ENCODE measurements around the gene SLC17A9. TPM values are rescaled to one million over a fixed set of nuclear protein-coding genes. Genes with fewer than 3 reads are reported as not detected.

Gene SLC17A9
- total and polyA plus RNA-seq, 7 donors, result 0.32 to 1.0 (median 0.88) TPM

GRCh38 chr20:62923669-62924441 lies 28.7 kb upstream of the SLC17A9 start:
- peak overlapping the region; percentile 97 for H3K27ac ChIP-seq
- TF ChIP-seq CTCF (IDR thresholded peaks at IDR 0.05), result no peak
- no peaks in the 10 kb centered on the region for H3K36me3 ChIP-seq (ENCODE audit: insufficient read depth in 1 of 2, low read depth in 1 of 2)
- intact Hi-C loops (cut with DNase I), result loop anchor here in 1 of 2 donors (2.0 kb wide), 1 partner anchor 23 kb away; no protein-coding TSS in a partner anchor
- no peaks in the 10 kb centered on the region for H3K27me3 ChIP-seq (ENCODE audit: insufficient read depth in 3 of 3, low read length in 2 of 3)
- no peak for ATAC-seq
- DNase-seq, result no peak
- WGBS, 3 donors, result 24 to 46% (median 28%) methylated on average over 7 of the region's 7 CpGs
- H3K4me3 ChIP-seq, result peak overlapping the region; percentile 99
- H3K4me1 ChIP-seq, result peaks cover 80% of the 10 kb centered on the region
- no peaks in the 10 kb centered on the region for H3K9me3 ChIP-seq

- 22 to 29% (median 23%) methylated on average over 12 of the region's 12 CpGs for WGBS, 3 donors
- intact Hi-C loops (cut with DNase I), result loop anchor here in 1 of 2 donors (2.0 kb wide), 1 partner anchor 24 kb away; no protein-coding TSS in a partner anchor
Measured at GRCh38 chr20:62924442-62925075, 27.9 kb upstream of the SLC17A9 start.

GRCh38 chr20:62925076-62925419 lies 27.5 kb upstream of the SLC17A9 start:
- intact Hi-C loops (cut with DNase I), result loop anchor here in 1 of 2 donors (2.0 kb wide), 1 partner anchor 24 kb away; no protein-coding TSS in a partner anchor

More at GRCh38 chr20:62924442-62925075, 27.9 kb upstream of the SLC17A9 start:
- no peaks in the 10 kb centered on the region for H3K9me3 ChIP-seq
- peaks cover 77% of the 10 kb centered on the region for H3K4me1 ChIP-seq
- no peak for TF ChIP-seq CTCF (IDR thresholded peaks at IDR 0.05)
- no peaks in the 10 kb centered on the region for H3K36me3 ChIP-seq (ENCODE audit: insufficient read depth in 1 of 2, low read depth in 1 of 2)
- no peak for DNase-seq
- ATAC-seq, result no peak
- H3K4me3 ChIP-seq, result peak overlapping the region; percentile 99
- peak overlapping the region; percentile 97 for H3K27ac ChIP-seq
- H3K27me3 ChIP-seq (ENCODE audit: insufficient read depth in 3 of 3, low read length in 2 of 3), result no peaks in the 10 kb centered on the region

More at GRCh38 chr20:62925076-62925419, 27.5 kb upstream of the SLC17A9 start:
- ATAC-seq (peak in 1 of 4 donors; percentile 1), DNase-seq (no peak)
- Histone ChIP-seq H3K36me3 (ENCODE audit: insufficient read depth in 1 of 2, low read depth in 1 of 2) (no peaks in the 10 kb centered on the region), H3K4me3 (peak overlapping the region; percentile 99), H3K27ac (peak overlapping the region; percentile 97), H3K4me1 (peaks cover 72% of the 10 kb centered on the region), H3K27me3 (ENCODE audit: insufficient read depth in 3 of 3, low read length in 2 of 3) (no peaks in the 10 kb centered on the region), H3K9me3 (no peaks in the 10 kb centered on the region)
- TF ChIP-seq CTCF (IDR thresholded peaks at IDR 0.05), result no peak
- WGBS, 3 donors, result 1 to 2% (median 2%) methylated on average over 4 of the region's 4 CpGs

Measured in psoas muscle (tissue), 8 donors.